Stomach (tissue), 9 donors: ENCODE measurements around the gene SAT1. TPM values are rescaled to one million over a fixed set of nuclear protein-coding genes. Genes with fewer than 3 reads are reported as not detected.

ENCODE experiments used
- DNase-seq, 2 donors: peaks; one replicate each; pipeline versions ENCODE4 v3.0.0 to v3.0.0-alpha.2; 2013 to 2019
- H3K27ac ChIP-seq, 5 donors: fragments of 200-600 bp in 4 of 5; sonication (generic) in 4 of 5; one replicate each; pipeline ENCODE4 v1.5.1; 2013 to 2019; ENCODE audit warnings: mild to moderate bottlenecking in 1 of 5, moderate library complexity in 1 of 5
- H3K27me3 ChIP-seq, 3 donors: fragments of 200-600 bp; sonication (generic); one replicate each; pipeline ENCODE4 v1.5.1; 2017 to 2019; ENCODE audit warnings: mixed run types in 1 of 3
- H3K36me3 ChIP-seq, 4 donors: fragments of 200-600 bp; sonication (generic); 1 replicate in 3 of 4; 2 replicates in 1 of 4; pipeline ENCODE4 v1.5.1; 2016 to 2019
- H3K4me1 ChIP-seq, 4 donors: fragments of 200-600 bp; sonication (generic); one replicate each; pipeline ENCODE4 v1.5.1; 2016 to 2019
- H3K4me3 ChIP-seq, 4 donors: fragments of 200-600 bp; sonication (generic) in 3 of 4; one replicate each; pipeline ENCODE4 v1.5.1; 2016 to 2019; ENCODE audit warnings: mild to moderate bottlenecking in 1 of 4
- H3K9me3 ChIP-seq, 4 donors: fragments of 200-600 bp; sonication (generic); one replicate each; pipeline ENCODE4 v1.5.1; 2016 to 2019
- CTCF ChIP-seq, 7 experiments: fragments of 450-650 bp in 4 of 7; fragments of 200-600 bp in 3 of 7; sonication (generic) in 3 of 7; IDR thresholded peaks; one replicate each; pipeline ENCODE4 v1.5.1; 2016 to 2019; ENCODE audit warnings: antibody characterized with exemption in 7 of 7, control low read depth in 2 of 7, mild to moderate bottlenecking in 1 of 7
- EP300 ChIP-seq: sonication (generic); formaldehyde crosslinking; IDR thresholded peaks from one replicate; pipeline ENCODE4 v1.6.1; 2017; ENCODE audit warnings: antibody characterized with exemption
- POLR2A ChIP-seq, 4 donors: fragments of 450-650 bp; IDR thresholded peaks; one replicate each; pipeline ENCODE4 v1.6.1; 2016; ENCODE audit warnings: antibody characterized with exemption in 4 of 4, control low read depth in 2 of 4, mild to moderate bottlenecking in 1 of 4, moderate library complexity in 1 of 4
- POLR2AphosphoS5 ChIP-seq, 3 donors: sonication (generic); formaldehyde crosslinking; IDR thresholded peaks; one replicate each; pipeline ENCODE4 v1.6.1; 2016; ENCODE audit warnings: antibody characterized with exemption in 3 of 3
- WGBS, 5 donors: extraction: QIAGEN DNeasy Blood & Tissue Kit in 3 of 5; methylation state at CpG; one replicate each; pipeline versions ENCODE4 v1.1.5 to v1.1.7; 2013 to 2018; 5-methylcytosine and 5-hydroxymethylcytosine counted together
- intact Hi-C: fragments of 100-400 bp; cut with DNase I; formaldehyde crosslinking; loops from one replicate; pipeline ENCODE4 v1.15.1; 2023; ENCODE audit warnings: low total_unique reads
- polyA plus RNA-seq, 3 donors: library from polyadenylated mRNA; stranded (reverse); fragments of 200-250 nt; gene quantifications; one replicate each; pipeline ENCODE4 v1.2.3, GENCODE V29; 2013
- total RNA-seq, 5 donors: library from RNA; depleted of rRNA; stranded (reverse); fragments of >200 nt; gene quantifications; one replicate each; pipeline versions ENCODE4 v1.1.0 to v1.2.3, GENCODE V29; 2014 to 2016
- donor health status: healthy with polysubstance abuse.
- donor health status: Bipolar disorder and iron deficiency.
- donor health status: healthy.

The SAT1 gene
- total and polyA plus RNA-seq, 8 donors: 499 to 2,157 (median 1,032) TPM

GRCh38 chrX:23756165-23756564 lies 26.8 kb upstream of the SAT1 start:
- intact Hi-C loops: no loop called here
- TF ChIP-seq CTCF (IDR thresholded peaks at IDR 0.05) (peak in 4 of 7 experiments; percentile 19 to 52 (median 42)), EP300 (no peak)
- no peaks in the 10 kb centered on the region for H3K36me3 ChIP-seq
- no peaks in the 10 kb centered on the region for H3K27me3 ChIP-seq
- no peaks in the 10 kb centered on the region for H3K4me1 ChIP-seq
- peak; percentile 63 to 76 for DNase-seq
- WGBS, 5 donors: 0 to 5% (median 1%) methylated on average over 4 of the region's 4 CpGs
- H3K4me3 ChIP-seq: no peak overlapping the region
- H3K27ac ChIP-seq: no peak overlapping the region
- H3K9me3 ChIP-seq: no peaks in the 10 kb centered on the region

GRCh38 chrX:23759821-23760220 lies 23.2 kb upstream of the SAT1 start:
- Histone ChIP-seq H3K27me3 (no peaks in the 10 kb centered on the region), H3K36me3 (no peaks in the 10 kb centered on the region), H3K27ac (no peak overlapping the region), H3K4me1 (no peaks in the 10 kb centered on the region), H3K9me3 (peaks cover 0 to 5% (median 0%) of the 10 kb centered on the region in 4 donors), H3K4me3 (no peak overlapping the region)
- TF ChIP-seq POLR2A (IDR thresholded peaks at IDR 0.05) (no peak), POLR2AphosphoS5 (IDR thresholded peaks at IDR 0.05) (no peak), CTCF (IDR thresholded peaks at IDR 0.05) (no peak), EP300 (no peak)
- no peak for DNase-seq
- intact Hi-C loops: no loop called here
- WGBS, 5 donors: 68 to 85% (median 75%) methylated on average over 2 of the region's 2 CpGs

GRCh38 chrX:23764188-23764984 lies 18.6 kb upstream of the SAT1 start:
- intact Hi-C loops: no loop called here
- Histone ChIP-seq H3K4me3 (no peak overlapping the region), H3K27me3 (no peaks in the 10 kb centered on the region), H3K4me1 (no peaks in the 10 kb centered on the region), H3K36me3 (no peaks in the 10 kb centered on the region), H3K27ac (no peak overlapping the region), H3K9me3 (peaks cover 0 to 5% (median 2%) of the 10 kb centered on the region in 4 donors)
- DNase-seq: no peak
- TF ChIP-seq CTCF (IDR thresholded peaks at IDR 0.05) (no peak), POLR2A (IDR thresholded peaks at IDR 0.05) (no peak), POLR2AphosphoS5 (IDR thresholded peaks at IDR 0.05) (no peak), EP300 (no peak)
- 58 to 82% (median 71%) methylated on average over 4 of the region's 4 CpGs for WGBS, 5 donors

- intact Hi-C loops: no loop called here
- H3K36me3 ChIP-seq: no peaks in the 10 kb centered on the region
- H3K9me3 ChIP-seq: peaks cover 0 to 5% (median 2%) of the 10 kb centered on the region in 4 donors
- H3K4me3 ChIP-seq: no peak overlapping the region
- TF ChIP-seq POLR2A (IDR thresholded peaks at IDR 0.05) (no peak), EP300 (no peak), CTCF (IDR thresholded peaks at IDR 0.05) (no peak), POLR2AphosphoS5 (IDR thresholded peaks at IDR 0.05) (no peak)
- H3K27ac ChIP-seq: no peak overlapping the region
- H3K4me1 ChIP-seq: no peaks in the 10 kb centered on the region
- no peaks in the 10 kb centered on the region for H3K27me3 ChIP-seq
- no peak for DNase-seq
- WGBS, 5 donors: 74 to 93% (median 80%) methylated on average over 5 of the region's 5 CpGs
Measured at GRCh38 chrX:23765449-23765848, 17.5 kb upstream of the SAT1 start.
